NCI-H2227 (cell line): ENCODE data around the gene PRELID1.
"Not testable (repeated sequence)": the region's sequence is repeated elsewhere in the genome, so short reads cannot be mapped to it uniquely, and the experiment has no call there.

Experiments
- DNase-seq: peaks from one replicate; lab custom pipeline; 2025; ENCODE audit not compliant: unreplicated experiment; lab: John Stamatoyannopoulos, UW

Gene PRELID1

GRCh38 chr5:177299697-177300096 is 3.9 kb upstream of the PRELID1 start:
- DNase-seq, result no peak

- peak; percentile 15 for DNase-seq
Observed at GRCh38 chr5:177300236-177300880, 3.2 kb upstream of the PRELID1 start.

- DNase-seq, result no peak
Observed at GRCh38 chr5:177300951-177301350, 2.6 kb upstream of the PRELID1 start.

GRCh38 chr5:177301503-177302165 is 2.0 kb upstream of the PRELID1 start:
- DNase-seq, result no peak

- DNase-seq, result no peak
Observed at GRCh38 chr5:177302354-177303110, 1.1 kb upstream of the PRELID1 start.

- DNase-seq, result no peak
Observed at GRCh38 chr5:177303925-177304391, 359 bp downstream of the PRELID1 start.

- DNase-seq, result no peak
Observed at GRCh38 chr5:177304392-177305119, 957 bp downstream of the PRELID1 start.

GRCh38 chr5:177306103-177306640 is 2.6 kb downstream of the PRELID1 start:
- not testable (repeated sequence) for DNase-seq

- DNase-seq, result no peak
Observed at GRCh38 chr5:177306674-177307543, 3.3 kb downstream of the PRELID1 start.

GRCh38 chr5:177307544-177308363 is 4.2 kb downstream of the PRELID1 start:
- no peak for DNase-seq

- DNase-seq, result no peak
Observed at GRCh38 chr5:177308740-177309139, 5.1 kb downstream of the PRELID1 start.

- peak; percentile 70 for DNase-seq
Observed at GRCh38 chr5:177309351-177310191, 6.0 kb downstream of the PRELID1 start.

- no peak for DNase-seq
Observed at GRCh38 chr5:177310332-177310731, 6.7 kb downstream of the PRELID1 start.

GRCh38 chr5:177310757-177311391 is 7.3 kb downstream of the PRELID1 start:
- DNase-seq, result peak; percentile 34

GRCh38 chr5:177311392-177311722 is 7.8 kb downstream of the PRELID1 start:
- no peak for DNase-seq

- DNase-seq, result peak; percentile 96
Observed at GRCh38 chr5:177311723-177312648, 8.4 kb downstream of the PRELID1 start, which contains the start of gene MXD3. MXD3 (minus strand) TSS chr5:177311898; CDS start chr5:177311830, 68 bp downstream.
